ENCODE measurements around the gene LCAT.
"Not testable (repeated sequence)": the region's sequence is repeated elsewhere in the genome, so short reads cannot be mapped to it uniquely, and the experiment has no call there.

Gene LCAT

GRCh38 chr16:67933805-67934204, 10.1 kb downstream of the LCAT start:
- DNase-seq (ENCODE audit: low read depth, low spot score), result no peak

- DNase-seq (ENCODE audit: low read depth, low spot score), result no peak
Observed at GRCh38 chr16:67932462-67932840, 11.5 kb downstream of the LCAT start.

- no peak for DNase-seq (ENCODE audit: low read depth, low spot score)
Observed at GRCh38 chr16:67931712-67932461, 12.0 kb downstream of the LCAT start, which contains the start of gene CTRL. TSS of gene CTRL (minus strand) at chr16:67931862. CDS start at chr16:67931852, 10 bp downstream.

GRCh38 chr16:67930678-67931211, 13.2 kb downstream of the LCAT start:
- no peak for DNase-seq (ENCODE audit: low read depth, low spot score)

- DNase-seq (ENCODE audit: low read depth, low spot score), result no peak
Observed at GRCh38 chr16:67930191-67930590, 13.7 kb downstream of the LCAT start.

- peak; percentile 79 for DNase-seq (ENCODE audit: low read depth, low spot score)
Observed at GRCh38 chr16:67928561-67929364, 15.2 kb downstream of the LCAT start.

GRCh38 chr16:67928147-67928546, 15.8 kb downstream of the LCAT start:
- DNase-seq (ENCODE audit: low read depth, low spot score), result no peak

GRCh38 chr16:67927131-67927941, 16.6 kb downstream of the LCAT start:
- no peak for DNase-seq (ENCODE audit: low read depth, low spot score)

GRCh38 chr16:67926181-67926750, 17.7 kb downstream of the LCAT start:
- DNase-seq (ENCODE audit: low read depth, low spot score), result no peak

- DNase-seq (ENCODE audit: low read depth, low spot score), result no peak
Observed at GRCh38 chr16:67924140-67924906, 19.6 kb downstream of the LCAT start.

- DNase-seq (ENCODE audit: low read depth, low spot score), result no peak
Observed at GRCh38 chr16:67923414-67924116, 20.4 kb downstream of the LCAT start.

- no peak for DNase-seq (ENCODE audit: low read depth, low spot score)
Observed at GRCh38 chr16:67922740-67923139, 21.2 kb downstream of the LCAT start.

- no peak for DNase-seq (ENCODE audit: low read depth, low spot score)
Observed at GRCh38 chr16:67922221-67922620, 21.7 kb downstream of the LCAT start.

- no peak for DNase-seq (ENCODE audit: low read depth, low spot score)
Observed at GRCh38 chr16:67919622-67920221, 24.2 kb downstream of the LCAT start.

GRCh38 chr16:67917852-67918236, 26.1 kb downstream of the LCAT start:
- DNase-seq (ENCODE audit: low read depth, low spot score), result peak; percentile 48

- DNase-seq (ENCODE audit: low read depth, low spot score), result peak; percentile 60
Observed at GRCh38 chr16:67917140-67917851, 26.6 kb downstream of the LCAT start.

- no peak for DNase-seq (ENCODE audit: low read depth, low spot score)
Observed at GRCh38 chr16:67915831-67916723, 27.8 kb downstream of the LCAT start.

- DNase-seq (ENCODE audit: low read depth, low spot score), result not testable (repeated sequence)
Observed at GRCh38 chr16:67915496-67915769, 28.5 kb downstream of the LCAT start.

Measured in astrocyte of the hippocampus (primary cell).